DMS79 treated with DMSO at 0.1 percent for 48 hours (cell line): ENCODE measurements around the gene DARS2.
A peak's percentile ranks its signal among the peaks of the same experiment; 100 is the strongest.
"Not testable (repeated sequence)": the region's sequence is repeated elsewhere in the genome, so short reads cannot be mapped to it uniquely, and the experiment has no call there.

ENCODE experiments used
- DNase-seq: peaks from one replicate; lab custom pipeline; 2025; lab: John Stamatoyannopoulos, UW

Gene DARS2

GRCh38 chr1:173862146-173862768 lies 37.8 kb downstream of the DARS2 start:
- not testable (repeated sequence) for DNase-seq

DNA sequence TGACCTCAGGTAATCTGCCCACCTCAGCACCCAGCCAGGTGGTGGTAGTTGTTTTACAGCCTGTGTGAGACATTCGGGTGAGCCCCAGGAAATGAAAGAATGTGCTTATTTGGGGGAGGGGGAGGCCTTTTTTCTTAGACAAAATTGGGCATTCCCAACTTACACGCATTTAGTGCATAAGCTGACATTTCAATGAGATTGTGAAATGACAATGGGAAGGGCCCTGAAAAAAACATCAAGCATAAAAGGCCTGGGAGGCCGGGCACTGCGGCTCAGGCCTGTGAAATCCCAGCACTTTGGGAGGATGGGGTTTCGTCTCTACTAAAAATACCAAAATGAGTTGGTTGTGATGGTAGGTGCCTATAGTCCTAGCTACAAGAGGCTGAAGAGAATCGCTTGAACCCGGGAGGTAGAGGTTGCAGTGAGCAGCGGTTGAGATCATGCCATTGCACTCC lies 38.3 kb downstream of the DARS2 start:
- DNase-seq = no peak

- DNase-seq = no peak
Observed at GRCh38 chr1:173863224-173864161, 39.0 kb downstream of the DARS2 start.

GRCh38 chr1:173864179-173864867 lies 39.9 kb downstream of the DARS2 start:
- no peak for DNase-seq

DNA sequence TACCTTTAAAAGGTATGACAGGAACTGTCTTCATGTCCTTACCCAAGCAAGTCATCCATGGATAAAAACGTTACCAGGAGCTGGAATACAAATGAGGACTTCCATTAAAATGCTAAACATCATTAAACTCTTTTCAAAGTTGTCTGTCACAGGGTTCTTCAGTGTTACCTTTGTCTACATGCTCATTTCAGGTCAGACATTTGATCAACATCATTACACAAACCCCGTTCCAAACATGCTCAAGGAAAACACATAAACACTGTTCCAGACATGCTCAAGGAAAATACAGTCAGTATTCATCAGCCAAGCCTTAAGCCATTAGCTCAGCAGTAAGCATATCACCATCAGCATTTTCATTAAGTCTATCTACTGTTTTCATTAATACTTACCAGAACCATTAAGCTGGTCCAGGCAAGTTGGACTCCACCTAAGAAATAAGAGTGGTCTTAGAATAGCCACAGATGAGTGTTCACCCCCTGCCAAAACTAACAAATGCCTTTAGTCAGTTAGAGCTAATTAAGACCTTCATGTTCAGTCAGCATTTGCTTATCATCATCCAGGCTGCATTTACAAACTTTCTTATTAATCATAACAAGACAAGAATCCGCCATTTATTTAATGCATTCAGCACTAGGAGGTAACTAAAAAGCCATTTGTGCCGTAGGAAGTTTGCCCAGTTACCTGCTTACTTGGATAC lies 41.1 kb downstream of the DARS2 start:
- DNase-seq = peak; percentile 2

GRCh38 chr1:173866413-173867115 lies 42.1 kb downstream of the DARS2 start:
- DNase-seq = no peak

- DNase-seq = no peak
Observed at GRCh38 chr1:173867141-173867752, 42.8 kb downstream of the DARS2 start.

DNA sequence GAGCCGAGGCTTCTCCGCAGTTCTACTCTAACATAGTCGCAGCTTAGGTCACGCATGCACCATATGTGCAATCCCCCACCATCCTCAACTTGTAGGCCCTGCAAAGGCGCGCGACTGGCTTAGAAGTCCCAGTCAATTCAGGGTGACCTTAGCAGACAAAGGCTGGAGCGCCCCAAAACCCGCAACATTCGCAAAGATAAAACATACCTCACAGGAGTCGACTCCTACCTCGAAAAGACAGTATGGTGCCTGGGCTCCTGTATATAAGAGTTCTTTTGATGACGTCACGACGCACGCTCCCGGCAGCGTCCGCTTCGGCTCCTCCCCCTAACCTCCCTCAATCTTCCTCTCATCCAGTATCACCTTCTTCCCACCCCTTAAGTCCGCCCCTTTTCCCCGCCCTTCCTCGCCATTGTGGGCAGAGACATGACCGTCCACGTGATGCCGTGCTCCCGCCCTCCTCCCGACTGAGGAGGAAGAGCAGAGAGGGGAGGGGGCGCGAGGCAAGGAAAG lies 43.3 kb downstream of the DARS2 start, which contains the start of gene GAS5:
Gene GAS5 (minus strand): TSS at position 237 of the 513 bp plus-strand sequence.
- peak; percentile 99 for DNase-seq

DNA sequence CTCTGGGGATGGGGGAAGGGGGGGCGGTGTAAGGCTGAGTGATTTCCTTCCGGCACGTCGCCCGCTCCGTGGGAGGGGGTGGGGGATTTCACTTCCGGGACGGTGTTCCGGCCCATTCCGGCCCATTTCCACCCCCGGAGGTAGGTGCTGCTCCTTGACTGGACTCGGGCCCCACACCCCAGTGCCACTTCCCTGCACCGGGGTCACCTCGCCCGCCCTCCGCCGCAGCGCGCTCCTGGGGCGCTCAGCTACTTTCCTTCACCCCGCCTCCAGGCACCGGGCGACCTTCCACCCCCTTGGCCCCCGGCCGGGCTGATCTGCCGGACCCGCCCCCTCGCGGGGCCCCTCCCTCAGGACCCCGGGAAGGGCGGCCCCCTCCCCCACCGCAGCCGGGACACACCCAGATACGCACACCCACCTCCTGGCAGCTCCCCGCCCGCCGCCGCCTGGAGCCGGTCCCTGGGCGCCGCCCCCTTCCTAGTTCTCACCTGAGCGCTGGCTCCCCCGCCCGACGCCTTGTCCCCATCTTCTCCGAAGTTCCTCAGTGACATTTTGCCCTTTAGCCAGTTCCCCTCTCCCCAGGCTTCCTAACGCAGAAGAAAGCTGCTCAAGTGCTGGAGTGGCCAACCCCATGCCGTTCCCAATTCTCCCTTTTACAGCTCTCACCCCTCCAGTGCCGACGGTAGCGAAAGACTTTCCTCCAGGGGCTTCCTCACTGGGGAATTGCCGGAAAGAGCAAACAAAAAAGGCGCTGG lies 44.0 kb downstream of the DARS2 start, which contains the start of gene ZBTB37:
Gene ZBTB37 (plus strand): TSS at position 115 of the 755 bp plus-strand sequence. CDS start 1,846 bp downstream, outside the sequence.
- peak; percentile 91 for DNase-seq

GRCh38 chr1:173869021-173869359 lies 44.5 kb downstream of the DARS2 start:
- no peak for DNase-seq

DNA sequence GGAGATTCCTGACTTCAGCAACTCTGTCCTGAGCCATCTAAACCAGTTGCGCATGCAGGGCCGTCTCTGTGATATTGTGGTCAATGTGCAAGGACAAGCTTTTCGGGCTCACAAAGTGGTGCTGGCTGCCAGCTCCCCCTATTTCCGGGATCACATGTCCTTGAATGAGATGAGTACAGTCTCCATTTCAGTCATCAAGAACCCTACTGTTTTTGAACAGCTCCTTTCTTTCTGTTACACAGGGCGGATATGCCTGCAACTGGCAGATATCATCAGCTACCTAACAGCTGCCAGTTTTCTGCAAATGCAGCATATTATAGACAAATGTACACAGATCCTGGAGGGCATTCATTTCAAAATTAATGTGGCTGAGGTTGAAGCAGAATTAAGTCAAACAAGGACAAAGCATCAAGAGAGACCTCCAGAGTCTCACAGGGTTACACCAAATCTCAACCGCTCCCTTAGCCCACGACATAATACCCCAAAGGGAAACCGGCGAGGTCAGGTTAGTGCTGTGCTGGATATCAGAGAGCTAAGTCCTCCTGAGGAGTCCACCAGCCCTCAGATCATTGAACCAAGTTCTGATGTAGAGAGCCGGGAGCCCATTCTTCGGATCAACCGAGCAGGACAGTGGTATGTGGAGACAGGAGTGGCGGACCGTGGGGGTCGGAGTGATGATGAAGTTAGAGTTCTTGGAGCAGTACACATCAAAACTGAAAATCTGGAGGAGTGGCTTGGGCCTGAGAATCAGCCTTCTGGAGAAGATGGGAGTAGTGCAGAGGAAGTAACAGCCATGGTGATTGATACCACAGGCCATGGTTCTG lies 46.0 kb downstream of the DARS2 start:
- no peak for DNase-seq

DNA sequence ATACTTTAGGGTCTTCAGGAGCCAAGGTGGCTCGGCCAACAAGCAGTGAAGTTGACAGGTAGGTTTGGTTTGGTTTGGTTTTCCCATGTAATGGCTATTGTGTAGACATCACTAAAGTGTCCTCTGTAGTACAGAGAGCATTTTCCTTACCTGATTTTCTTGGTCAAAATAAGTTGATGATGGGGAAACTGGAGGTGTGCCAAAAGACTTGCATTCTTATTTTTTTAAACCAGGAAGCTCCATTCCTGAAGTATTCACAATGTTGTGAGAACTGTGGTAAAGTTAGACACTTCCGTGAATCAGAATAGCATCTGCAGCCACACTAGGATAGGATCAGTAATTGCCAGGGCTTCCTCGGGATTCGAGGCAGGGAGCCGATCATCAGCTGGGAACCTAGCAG lies 46.6 kb downstream of the DARS2 start:
- no peak for DNase-seq

DNA sequence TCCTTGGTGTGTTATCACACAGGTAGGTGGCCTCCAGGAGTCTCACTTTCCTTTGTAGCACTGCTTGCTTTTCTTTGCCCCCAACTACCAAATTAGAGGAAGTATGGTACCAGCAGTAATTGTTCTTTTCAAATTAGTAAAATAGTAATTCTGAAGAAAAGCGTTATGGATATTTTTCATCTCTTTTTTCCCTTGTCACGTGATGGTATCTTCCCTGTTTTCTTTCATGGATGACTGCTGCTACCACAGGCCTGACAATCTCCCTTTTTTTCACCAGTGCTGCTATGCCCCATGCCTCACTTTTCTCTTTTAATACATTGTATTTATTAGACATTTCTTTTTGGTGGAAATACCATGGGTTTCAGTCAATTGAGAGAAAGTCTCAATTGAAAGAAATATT lies 47.0 kb downstream of the DARS2 start:
- DNase-seq = no peak

DNA sequence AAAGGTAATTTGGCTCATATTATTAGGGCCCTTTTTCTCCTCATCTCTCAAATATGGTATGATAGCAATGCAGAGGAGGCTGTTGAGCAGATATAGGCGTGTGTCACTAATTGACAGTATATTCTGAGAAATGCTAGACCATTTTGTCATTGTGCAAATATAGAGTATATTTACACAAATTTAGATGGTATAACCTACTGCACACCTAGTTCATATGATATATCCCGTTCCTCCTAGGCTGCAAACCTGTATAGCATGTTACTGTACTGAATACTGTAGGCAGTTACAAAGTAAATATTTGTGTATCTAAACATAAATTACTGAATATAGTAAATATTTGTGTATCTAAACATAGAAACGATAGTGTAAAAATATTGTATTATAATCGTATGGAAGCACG lies 52.3 kb downstream of the DARS2 start:
- DNase-seq = no peak

- no peak for DNase-seq
Observed at GRCh38 chr1:173878251-173878650, 53.8 kb downstream of the DARS2 start.

GRCh38 chr1:173881117-173881516 lies 56.6 kb downstream of the DARS2 start:
- DNase-seq = not testable (repeated sequence)

DNA sequence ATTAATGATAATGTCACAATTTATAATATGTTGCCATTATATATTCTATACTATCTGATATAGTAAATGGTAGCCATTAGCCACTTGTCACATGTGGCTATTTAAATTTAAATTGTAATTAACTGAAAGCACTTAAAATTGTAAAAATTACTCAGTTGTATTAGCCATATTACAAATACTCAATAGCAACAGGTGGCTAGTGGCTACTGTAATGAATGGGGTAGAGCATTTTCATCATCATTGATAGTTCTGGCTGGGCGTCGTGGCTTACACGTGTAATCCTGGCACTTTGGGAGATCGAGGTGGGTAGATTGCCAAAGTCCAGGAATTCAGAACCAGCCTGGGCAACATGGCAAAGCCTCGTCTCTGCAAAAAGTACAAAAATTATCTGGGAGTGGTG lies 60.2 kb downstream of the DARS2 start:
- no peak for DNase-seq

GRCh38 chr1:173886746-173887611 lies 62.5 kb downstream of the DARS2 start:
- DNase-seq = no peak
